GM19240 (cell line): ENCODE measurements around the gene TRIO.

ENCODE experiments used
- DNase-seq: peaks from one replicate; pipeline ENCODE4 v3.0.0; 2011; ENCODE audit warnings: low spot score; ENCODE audit not compliant: insufficient read length

The TRIO gene

GRCh38 chr5:14503681-14504331 lies 360.7 kb downstream of the TRIO start:
- DNase-seq: no peak

DNA sequence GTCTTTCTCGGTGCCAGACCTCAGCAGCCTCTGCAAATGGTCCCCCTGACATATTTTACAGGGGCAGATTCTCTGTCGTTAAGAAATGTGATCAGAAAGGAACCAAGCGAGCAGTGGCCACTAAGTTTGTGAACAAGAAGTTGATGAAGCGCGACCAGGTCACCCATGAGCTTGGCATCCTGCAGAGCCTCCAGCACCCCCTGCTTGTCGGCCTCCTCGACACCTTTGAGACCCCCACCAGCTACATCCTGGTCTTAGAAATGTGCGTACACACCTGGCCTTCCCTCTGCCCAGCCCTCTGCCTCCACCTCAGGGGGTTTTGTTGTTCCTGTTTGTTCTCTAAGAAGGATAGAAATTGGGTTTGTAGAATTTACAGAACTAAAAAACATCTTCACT lies 361.2 kb downstream of the TRIO start:
- DNase-seq: no peak

- DNase-seq: no peak
Observed at GRCh38 chr5:14504816-14505215, 361.7 kb downstream of the TRIO start.

DNA sequence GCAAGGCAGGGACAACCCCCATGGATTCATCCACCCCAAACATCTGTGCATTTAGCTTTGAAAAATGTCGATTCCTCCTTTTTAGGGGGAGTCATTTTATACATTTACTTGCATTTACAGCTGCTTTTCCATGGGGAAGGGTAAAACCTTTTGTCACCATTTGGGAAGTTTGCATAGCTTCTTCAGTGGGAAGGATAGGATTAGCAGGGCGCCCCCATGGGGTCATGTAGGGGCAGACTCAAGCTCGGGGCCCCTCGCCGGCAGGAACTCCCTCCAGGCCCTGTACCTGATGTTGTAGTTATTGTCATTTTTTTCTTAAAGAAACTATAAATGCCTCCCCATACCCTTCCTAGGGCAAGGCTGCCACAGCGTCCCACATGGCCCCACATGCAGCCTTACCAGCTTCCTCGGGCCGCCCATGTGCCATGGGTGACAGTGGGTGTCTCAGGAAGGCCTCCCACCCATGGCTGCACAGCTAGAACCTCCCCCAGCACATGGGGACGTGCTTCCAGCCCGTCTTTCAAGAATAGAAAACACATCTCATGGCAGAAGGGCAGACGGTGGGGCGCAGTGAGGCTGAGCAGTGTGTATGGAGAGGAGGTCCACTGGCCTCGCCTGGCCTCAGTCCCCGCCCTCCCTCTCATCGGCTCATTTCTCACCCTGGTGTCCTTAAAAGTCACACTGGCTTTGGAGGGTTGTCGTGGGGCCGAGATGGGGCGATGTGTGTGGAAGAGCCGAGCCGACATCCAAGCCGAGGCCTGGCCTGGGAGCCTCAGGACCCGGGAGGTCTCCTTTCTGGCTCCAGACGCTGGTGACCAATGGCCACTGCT lies 362.4 kb downstream of the TRIO start:
- no peak for DNase-seq

DNA sequence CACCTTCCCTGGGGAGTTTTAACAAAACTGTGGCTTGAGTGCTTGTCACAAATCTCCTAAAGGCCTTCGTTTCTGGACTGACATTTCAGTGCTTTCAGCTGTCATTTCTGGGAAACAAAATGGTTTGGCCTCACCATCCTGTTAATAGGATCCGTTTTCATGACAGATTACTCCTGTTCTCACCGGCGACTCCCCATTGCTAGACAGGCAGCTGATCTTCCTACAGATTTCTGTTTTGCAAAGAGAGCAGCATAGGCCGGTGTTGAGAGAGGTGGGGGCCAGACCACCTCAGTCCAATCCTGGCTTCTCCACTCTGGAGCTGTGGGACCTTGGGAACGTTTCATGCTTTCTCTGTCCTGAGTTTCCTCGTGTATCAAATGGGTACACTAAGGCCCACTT lies 363.0 kb downstream of the TRIO start:
- DNase-seq: no peak

DNA sequence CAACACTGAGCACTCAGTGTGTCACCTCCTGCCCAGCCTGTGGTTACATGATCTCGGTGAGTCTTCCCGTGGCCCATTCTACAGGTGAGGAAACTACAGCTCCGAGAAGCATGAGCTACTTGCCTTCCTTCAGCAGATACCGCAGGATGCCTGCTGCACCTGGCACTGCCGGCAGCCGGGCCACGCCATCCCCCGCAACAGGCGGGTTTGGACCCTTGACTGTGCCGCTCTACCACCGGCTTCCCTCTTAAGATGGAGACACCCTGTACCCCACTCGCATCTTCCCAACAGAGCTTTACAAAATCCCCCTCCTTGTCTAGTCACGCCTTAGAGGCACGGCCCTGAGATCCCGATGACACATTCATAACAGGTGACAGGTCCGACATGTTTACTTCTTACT lies 363.5 kb downstream of the TRIO start:
- DNase-seq: no peak

DNA sequence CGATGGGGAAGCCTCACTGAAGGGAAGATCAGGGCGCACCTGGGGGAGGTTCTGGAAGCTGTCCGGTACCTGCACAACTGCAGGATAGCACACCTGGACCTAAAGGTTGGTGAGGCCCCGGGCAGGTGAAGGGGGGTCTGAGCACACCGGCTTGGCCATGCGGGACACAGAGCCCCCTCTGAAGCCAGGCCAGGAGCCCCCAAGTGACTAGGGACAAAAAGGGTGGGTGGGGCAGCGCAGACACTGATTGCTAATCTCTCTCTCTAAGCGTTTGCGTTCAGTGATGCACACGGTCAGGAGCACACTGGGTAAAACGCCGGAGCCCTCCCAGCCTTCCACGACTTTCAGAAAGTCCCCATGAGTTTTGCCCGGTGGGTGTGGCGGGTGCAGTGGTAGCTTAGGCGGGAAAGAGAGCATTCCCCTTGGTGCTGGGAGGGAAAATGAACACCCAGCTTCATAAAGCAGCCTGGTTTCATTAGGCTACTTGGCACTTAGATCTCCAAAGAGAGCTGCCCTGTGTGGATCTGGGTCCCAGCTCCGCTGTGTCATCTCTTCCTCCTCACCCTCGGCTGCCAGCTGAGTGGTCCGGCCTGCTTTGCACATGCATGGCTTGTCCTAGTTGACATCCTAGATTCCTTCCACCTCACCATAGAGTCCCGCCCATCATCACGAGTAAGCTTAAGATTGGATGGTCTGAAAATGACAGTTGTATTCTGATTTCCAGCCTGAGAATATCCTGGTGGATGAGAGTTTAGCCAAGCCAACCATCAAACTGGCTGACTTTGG lies 364.2 kb downstream of the TRIO start:
- DNase-seq: no peak

DNA sequence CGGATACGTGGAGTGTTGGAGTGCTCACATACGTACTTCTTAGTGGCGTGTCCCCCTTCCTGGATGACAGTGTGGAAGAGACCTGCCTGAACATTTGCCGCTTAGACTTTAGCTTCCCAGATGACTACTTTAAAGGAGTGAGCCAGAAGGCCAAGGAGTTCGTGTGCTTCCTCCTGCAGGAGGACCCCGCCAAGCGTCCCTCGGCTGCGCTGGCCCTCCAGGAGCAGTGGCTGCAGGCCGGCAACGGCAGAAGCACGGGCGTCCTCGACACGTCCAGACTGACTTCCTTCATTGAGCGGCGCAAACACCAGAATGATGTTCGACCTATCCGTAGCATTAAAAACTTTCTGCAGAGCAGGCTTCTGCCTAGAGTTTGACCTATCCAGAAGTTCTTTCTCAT lies 364.9 kb downstream of the TRIO start:
- no peak for DNase-seq

DNA sequence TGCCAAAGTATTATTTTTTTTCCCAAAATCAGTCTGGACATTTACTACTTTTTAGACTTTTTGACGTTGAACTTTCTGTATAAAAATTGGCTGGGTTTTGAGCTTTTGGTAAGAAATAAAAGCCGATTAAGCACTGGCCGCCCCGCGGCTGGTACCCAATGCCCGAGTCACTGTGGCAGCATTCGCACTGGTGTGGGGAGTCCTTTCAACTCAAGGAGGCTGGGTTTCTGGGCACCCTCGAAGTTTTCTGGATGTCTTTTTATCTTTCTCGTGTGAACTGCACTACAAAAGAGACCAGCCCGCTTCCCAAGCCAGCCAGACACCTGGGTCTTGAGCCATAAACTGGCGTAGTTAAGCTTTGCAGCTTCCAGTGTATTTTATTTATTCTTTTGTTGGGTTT lies 366.4 kb downstream of the TRIO start:
- no peak for DNase-seq

- no peak for DNase-seq
Observed at GRCh38 chr5:14510156-14510734, 367.1 kb downstream of the TRIO start.

- DNase-seq: no peak
Observed at GRCh38 chr5:14510880-14511279, 367.7 kb downstream of the TRIO start.

GRCh38 chr5:14512574-14512973 lies 369.4 kb downstream of the TRIO start:
- DNase-seq: no peak

DNA sequence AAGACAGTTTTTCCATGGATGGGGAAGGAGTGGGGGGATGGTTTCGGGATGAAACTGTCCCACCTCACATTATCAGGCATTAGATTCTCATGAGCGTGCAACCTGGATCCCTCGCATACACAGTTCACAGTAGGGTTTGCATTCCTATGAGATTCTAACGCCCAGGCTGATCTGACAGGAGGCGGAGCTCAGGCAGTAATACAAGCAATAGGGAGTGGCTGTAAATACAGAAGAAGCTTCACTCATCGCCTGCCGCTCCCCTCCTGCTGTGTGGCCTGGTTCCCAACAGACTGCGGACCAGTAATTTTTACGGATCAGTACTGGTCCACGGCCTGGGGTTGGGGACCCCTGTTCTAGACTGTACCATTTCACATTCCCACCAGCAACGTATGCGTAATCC lies 370.1 kb downstream of the TRIO start:
- no peak for DNase-seq

DNA sequence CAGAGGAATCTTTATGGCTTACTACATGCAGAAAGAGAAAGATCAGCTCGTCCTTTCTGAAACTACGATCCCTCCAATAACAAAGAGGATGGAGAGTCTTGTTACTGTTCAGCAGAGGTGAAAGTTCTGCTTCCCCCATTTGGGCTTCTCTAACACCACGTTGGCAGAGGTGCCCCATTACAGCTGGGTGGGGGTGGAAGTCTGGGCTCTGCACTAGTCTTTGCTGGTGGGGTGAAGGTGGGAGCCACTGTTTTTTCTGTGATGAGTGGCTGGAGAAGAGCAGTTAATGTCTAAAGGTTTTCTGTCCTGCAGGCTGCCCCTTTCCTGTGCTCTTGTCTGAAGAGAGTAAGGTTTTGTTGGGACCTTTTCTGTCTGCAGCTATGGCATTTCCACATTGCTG lies 373.8 kb downstream of the TRIO start:
- no peak for DNase-seq

DNA sequence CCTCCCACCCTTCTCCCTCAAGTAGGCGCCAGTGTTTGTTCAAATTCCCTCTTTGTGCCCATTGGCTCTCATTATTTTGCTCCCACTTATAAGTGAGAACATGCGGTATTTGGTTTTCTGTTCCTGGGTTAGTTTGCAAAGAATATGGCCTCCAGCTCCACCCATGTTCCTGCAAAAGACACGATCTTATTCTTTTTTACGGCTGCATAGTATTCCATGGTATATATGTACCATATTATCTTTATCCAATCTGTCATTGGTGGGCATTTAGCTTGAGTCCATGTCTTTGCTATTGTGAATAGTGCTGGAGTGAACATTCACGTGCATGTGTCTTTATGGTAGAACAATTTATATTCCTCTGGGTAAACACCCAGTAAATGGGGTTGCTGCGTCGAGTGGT lies 375.5 kb downstream of the TRIO start:
- DNase-seq: no peak

DNA sequence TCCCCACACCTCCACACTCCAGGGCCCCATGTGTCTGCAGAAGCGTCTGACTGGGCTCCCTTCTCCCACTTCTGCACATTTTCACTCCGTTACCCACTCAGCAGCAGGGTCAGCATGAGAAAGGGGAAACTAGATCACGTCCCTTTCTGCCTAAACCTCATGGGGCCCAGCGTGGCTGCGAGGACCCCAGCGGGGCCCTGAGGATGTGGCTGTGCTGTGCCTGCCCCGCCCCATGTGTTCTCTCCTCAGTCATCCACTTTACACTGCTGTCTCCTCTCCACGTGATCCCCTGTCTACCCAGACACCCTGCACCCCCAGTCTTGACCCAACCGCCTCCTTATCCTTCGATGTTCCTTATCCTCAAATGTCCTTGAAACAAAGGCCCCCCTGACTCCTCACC lies 378.6 kb downstream of the TRIO start:
- DNase-seq: no peak

DNA sequence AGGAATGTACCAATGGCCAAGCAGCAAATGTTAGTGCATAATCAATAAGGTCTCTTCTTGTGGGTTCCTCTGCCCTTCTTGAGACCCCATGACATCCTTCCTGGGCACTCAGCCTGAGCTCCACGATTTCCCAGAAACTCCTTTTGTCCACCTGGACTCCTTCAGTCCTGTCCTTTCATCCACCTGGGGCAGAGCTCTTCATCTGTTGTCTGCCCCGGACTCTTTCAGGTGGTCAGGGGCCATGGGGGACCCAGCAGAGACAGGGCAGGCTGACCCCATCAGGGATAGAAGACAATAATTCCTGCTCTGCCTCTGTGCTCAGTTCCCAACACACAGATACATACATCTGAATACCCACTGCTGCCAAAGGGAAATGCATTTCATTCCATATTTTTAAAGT lies 379.6 kb downstream of the TRIO start:
- DNase-seq: no peak

GRCh38 chr5:14523243-14524034 lies 380.3 kb downstream of the TRIO start:
- no peak for DNase-seq

DNA sequence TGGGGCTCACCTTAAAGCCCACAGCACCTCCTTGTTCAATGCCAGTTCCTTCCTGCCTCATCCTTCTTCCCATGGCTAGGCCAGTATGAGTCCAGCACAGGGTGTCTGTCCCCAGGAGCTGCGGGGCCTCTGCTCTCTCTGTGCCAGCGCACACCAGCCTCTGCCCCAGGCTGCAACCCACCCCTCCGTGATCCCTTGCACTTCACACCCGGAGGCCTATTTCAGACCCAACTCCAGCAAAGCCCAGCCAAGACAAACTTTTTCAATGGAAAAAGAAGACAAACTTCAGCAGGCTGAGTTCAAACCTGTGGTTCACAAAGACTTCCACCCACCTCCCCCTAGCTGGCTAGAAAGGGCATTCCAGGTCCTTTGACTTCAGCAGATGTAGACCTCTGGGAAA lies 382.3 kb downstream of the TRIO start:
- no peak for DNase-seq

DNA sequence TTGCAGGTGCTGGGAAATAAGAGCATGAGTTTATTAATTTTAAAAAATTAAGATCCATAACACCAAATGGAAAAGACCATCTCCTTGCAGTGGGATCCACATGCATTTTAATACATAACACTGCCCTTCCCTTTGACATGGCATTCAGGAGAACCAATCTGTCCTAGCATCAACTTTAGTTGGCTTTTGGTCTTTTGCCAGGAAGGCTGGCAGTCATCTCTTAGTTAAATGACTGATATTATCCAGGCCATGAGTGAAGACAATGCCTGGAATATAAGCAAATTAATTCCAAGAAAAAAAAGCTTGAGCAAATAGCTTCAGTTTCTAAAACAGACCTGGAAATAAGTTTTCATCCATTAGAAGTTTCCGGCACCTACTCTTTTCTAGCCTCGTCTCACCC lies 383.4 kb downstream of the TRIO start:
- DNase-seq: no peak

- DNase-seq: no peak
Observed at GRCh38 chr5:14528115-14528514, 385.0 kb downstream of the TRIO start.
